NT2/D1 (cell line): ENCODE measurements around the gene HAUS8.

Source experiments
- SUZ12 ChIP-seq: IDR thresholded peaks from 2 replicates; pipeline ENCODE4 v1.6.1; 2011; ENCODE audit not compliant: insufficient read length, insufficient read depth; ENCODE audit errors: extremely low read depth
- YY1 ChIP-seq: IDR thresholded peaks from 2 replicates; pipeline ENCODE4 v1.6.1; 2011; ENCODE audit not compliant: insufficient read length, insufficient read depth
- ZNF274 ChIP-seq: IDR thresholded peaks from 2 replicates; pipeline ENCODE4 v1.6.1; 2011; ENCODE audit warnings: mild to moderate bottlenecking, low read depth, low read length

DNA sequence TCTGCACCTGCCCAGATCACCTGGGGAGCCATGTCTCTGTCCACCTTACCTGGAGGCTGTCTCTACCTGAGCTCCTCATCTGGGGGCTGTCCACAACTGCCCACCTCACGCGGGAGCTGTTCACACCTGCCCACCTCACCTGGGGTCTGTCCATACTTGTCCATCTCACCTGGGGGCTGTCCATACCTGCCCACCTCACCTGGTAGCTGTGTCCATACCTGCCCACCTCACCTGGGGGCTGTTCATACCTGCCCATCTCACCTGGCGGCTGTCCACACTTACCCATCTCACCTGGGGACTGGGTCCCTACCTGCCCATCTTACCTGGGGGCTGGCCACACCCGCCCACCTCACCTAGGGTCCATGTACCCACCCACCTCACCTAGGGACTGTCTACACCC is 38.6 kb downstream of the HAUS8 start:
- TF ChIP-seq YY1 (no peak), ZNF274 (no peak), SUZ12 (no peak)
